SIG-M5 treated with dmso at 0.1 percent for 504 hours (cell line): ENCODE results near the gene PLCB2.

Experiments
- DNase-seq: peaks from one replicate; lab custom pipeline; 2025; ENCODE audit not compliant: unreplicated experiment; lab: John Stamatoyannopoulos, UW

Gene PLCB2

DNA sequence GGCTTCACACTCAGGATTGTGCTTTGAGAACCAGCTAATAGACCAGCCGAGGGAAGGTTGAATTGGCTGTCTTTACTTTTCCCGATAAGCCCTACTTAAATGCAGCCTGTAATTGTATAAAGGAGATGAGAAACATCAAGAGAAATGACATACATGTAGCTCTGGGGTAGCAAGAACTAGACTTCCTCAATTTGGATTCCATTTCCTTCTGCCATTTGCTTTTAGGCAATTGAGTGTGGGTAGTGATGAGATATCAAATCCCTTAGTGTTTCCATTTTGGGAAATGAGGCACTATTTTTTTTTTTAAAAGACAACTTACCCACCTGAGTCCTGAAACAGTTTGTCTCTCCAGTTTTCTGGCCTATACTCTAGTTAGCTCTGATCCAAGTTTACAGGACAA lies 18.0 kb upstream of the PLCB2 start:
- peak; percentile 24 for DNase-seq

GRCh38 chr15:40325188-40325587 lies 17.5 kb upstream of the PLCB2 start:
- DNase-seq, result no peak

DNA sequence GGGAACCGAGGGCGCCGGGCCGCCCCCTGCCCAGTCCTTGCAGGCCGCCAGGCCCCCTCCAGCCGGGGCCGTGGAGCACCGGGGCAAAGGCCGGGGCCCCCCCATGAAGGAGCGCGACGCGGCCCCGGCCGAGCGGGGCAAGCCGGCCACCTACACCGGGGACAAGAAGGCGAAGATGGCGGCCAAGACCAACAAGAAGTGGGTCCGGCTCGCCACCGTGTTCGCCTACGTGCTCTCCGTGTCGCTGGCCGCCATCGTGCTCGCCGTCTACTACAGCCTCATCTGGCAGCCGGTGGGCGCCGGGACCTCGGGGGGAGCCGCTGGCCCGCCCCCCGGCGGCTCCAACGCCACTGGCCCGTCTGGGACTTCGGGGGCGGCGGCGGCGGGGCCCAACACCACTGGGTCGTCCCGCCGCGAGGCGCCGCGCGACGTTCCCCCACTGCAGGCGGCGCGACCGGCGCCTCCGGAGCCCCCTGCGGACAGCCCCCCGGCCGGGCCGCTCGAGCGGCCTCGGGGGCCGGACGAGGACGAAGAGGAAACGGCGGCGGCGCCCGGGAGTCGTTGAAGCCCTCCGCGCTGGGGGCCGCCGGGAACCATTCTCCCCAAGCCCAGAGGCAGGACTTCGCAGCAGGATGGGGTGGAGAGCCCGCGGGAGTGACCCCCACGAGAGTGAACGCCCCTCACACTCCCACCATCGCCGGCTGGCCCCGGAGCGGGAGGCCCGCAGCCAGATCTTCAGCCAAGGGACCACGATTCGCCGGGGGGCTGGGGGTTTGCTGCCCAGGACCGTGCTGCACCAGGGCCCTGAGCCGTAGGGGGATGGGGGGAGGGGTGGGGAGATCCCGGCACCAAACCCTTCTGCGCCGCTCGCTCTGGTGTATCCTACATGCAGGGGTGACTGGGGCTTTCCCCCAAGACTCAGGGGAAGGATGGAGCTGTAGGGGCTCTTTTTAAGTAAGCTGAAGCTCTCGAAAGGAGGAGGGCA lies 16.5 kb upstream of the PLCB2 start:
- DNase-seq, result no peak

DNA sequence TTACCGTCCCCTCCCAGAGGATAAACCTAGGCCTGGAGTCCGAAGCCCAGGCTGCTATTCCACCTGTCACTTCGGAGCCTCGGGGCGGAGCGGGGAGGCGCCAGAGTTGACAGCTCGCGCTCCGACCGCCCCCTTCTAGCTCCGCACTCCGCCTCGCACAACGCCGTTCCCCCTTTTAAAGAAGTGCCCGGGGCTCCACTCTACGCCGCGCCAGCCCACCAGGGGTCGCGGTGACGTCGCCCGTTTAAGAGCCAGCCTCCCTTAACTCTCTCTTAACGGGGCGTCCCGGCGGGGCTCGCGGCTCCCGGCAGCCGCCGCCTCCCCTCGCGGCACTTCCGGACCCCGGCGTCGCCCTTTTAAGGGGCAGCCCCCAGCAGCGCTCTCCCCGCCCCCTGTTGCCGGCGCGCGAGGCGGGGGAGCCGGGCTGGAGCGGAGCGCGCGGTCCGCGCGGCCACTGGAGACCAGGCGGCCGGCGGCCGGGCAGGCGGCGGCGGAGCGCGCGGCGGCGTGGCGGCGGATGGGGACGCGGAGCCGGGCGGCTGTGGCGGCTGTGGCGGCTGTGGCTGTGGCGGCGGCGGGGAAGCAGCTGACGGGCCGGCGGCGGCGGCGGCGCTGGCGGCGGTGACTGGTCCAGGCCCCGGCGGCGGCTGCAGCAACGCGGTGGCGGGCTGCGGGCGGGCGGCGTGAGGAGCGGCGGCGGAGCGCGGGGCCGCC lies 15.7 kb upstream of the PLCB2 start, which contains the start of gene INAFM2:
Gene INAFM2 (plus strand): TSS at position 454 of the 714 bp plus-strand sequence. CDS start 364 bp downstream, outside the sequence.
- DNase-seq, result peak; percentile 96

GRCh38 chr15:40322531-40323238 lies 14.9 kb upstream of the PLCB2 start:
- no peak for DNase-seq

GRCh38 chr15:40320931-40321371 lies 13.2 kb upstream of the PLCB2 start:
- peak; percentile 74 for DNase-seq

DNA sequence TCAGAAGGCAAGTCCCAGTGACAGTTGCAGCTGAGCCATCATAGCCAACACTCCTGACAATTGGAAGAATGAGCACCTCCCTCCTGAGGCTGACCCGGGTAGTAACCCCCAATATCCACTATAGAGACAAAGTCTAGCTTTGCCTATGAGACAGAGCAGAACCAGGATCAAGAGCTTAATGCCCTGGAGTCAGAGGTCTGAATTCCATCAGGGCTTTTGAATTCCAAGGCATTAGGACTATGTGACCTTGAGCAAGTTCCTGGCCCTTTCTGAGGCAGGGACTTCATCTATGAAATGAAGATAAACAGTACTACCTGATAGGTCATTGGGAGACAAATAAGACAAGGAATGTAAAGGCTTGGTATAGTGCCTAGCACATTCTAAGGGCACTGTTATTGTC lies 12.7 kb upstream of the PLCB2 start:
- DNase-seq, result no peak

DNA sequence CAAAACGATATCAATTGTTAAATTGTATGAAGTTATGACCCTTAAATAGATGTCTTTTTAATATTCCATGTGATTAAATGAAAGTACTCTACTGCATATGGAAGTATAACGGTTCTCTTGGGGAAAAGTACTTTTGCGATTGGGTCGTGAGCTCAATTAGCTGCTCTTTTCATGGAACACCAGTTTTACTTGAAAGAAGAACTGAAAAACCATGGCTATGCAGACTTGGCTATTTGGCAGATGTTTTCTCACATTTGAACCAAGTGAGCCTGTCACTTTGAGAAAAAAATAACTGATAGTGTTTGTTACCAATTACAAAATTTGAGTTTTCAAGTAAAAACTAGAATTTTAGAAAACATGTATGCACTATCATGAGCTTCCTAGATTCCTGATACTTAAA lies 9.8 kb upstream of the PLCB2 start:
- no peak for DNase-seq

GRCh38 chr15:40316931-40317330 lies 9.2 kb upstream of the PLCB2 start:
- no peak for DNase-seq

DNA sequence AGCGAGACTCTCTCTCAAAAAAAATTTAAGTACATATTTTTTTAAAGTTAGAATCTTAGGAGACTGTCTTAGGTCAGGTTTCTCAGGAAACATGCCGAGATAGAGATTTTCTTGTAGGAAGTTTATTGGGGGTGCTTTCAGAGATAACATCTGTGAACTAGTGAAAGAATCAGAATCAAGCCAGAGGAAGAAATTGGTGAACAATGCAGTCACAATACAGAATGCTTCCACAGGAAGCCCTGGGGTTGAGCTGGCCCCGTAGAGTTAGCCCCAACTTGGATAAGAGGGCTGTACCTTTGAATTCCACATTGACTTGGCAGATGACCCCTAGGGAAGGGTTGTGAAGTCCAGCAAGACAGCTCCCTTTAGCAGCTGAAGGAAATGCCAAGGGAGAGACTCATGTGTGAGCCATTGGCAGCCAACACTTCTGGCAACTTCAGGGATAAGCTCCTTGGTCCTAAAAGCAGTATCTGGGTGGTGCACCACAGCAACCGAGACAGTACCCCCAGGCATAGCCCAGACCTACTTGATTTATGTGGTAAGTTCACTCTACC lies 7.1 kb upstream of the PLCB2 start:
- DNase-seq, result no peak

GRCh38 chr15:40313531-40314398 lies 6.0 kb upstream of the PLCB2 start:
- peak; percentile 55 for DNase-seq

GRCh38 chr15:40312370-40313158 lies 4.8 kb upstream of the PLCB2 start:
- no peak for DNase-seq

DNA sequence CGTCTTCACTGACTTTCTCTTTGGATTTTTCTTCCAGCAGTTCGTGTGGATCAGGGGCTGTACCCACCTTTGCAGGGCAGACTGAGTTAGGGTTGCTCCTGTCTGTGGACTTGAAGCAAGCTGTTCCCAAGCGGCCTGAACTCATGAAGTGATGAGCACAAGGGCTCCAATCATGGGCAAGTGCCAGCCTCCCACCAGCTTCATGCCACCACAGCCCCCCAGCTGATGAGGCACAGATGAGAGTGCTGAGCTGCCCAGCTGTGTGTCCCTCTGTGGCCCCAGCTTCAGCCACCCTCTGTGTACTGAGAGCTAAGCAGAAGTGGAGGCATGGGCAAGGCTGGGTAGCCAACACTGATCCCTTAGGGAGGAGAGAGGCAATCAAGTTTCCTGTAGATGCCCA lies 3.3 kb upstream of the PLCB2 start:
- no peak for DNase-seq

DNA sequence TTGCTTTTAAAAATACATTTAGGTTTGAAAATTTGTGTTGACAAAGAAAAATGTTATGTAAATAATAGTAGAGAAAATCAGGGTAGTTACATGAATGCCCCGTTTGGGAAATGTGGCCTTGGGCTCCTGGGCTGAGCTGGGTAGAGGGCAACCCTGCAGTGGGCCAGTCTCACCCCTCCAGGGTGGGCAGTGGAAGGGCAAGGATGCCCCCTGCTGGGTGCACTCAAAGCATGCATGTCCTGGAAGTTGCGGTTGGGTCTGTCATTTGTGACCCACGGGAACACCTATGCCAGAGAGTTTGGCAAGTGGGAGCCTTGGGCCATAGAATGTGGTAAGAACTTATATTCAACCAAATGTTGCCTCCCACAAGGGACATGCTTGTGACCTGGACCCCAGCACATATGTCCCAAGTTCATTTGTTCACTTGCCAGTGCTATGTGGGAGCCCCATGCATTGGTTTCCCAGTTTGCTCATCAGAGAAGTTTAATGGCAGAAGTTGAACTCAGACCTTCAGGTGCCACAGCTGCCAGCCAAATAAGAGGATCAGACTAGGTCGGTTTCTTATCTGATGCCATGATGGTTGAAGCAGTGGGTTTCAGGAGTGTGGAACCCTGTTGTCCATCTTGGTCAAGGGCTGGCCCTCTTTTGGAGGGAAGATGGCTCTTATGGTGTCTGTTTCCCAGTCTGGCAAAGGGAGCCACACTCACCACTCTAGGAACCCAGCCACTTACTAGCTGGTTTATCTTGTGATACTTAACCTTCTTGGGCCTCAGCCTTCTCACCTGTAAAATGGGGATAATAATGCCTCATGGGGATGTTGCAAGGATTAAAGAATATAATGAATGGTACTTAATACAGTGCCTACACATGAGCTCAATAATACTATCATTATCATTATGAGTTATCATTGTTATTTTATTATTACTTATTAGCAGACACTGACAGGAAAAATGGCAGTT lies 2.5 kb upstream of the PLCB2 start:
- DNase-seq, result peak; percentile 43

DNA sequence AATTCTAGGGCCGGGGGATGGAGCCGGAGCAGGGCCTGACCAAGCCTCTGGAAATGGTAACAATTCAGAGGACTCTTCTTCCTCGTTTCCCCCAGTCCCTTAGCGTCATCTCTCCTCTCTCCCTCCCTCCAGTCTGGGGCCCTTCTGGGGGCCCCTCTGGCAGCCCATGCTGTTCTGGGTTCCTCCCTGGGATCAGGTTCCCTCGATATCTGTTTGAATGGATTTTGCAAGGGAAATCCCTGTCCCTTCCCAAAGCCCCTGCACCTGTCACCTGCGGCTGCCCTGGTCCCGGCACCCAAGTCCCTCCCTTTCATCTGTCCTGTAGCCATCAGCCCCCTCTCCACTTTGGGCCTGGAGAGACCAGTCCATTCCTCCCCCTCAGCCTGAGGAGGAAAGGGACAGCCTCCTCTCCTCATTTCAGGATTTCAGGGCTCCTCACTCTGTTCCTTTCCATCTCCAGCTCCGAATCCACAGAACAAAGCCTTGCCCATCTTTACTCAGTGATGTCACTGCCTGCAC lies 1.7 kb upstream of the PLCB2 start:
- DNase-seq, result no peak

GRCh38 chr15:40306908-40307307 lies 827 bp downstream of the PLCB2 start:
- no peak for DNase-seq

GRCh38 chr15:40306371-40306770 lies 1.4 kb downstream of the PLCB2 start:
- DNase-seq, result no peak

GRCh38 chr15:40305281-40305680 lies 2.5 kb downstream of the PLCB2 start:
- DNase-seq, result no peak
